Measurements from ENCODE around the gene ATP10B. TPM values are rescaled to one million over a fixed set of nuclear protein-coding genes. Genes with fewer than 3 reads are reported as not detected.

Gene ATP10B
- total RNA-seq, 4 donors from 2014 or later = 0.12 to 0.13 TPM; not detected in 2

- no peak for TF ChIP-seq CTCF (IDR thresholded peaks at IDR 0.05)
- ATAC-seq (ENCODE audit: low FRiP score) (peak; percentile 91), DNase-seq (ENCODE audit: low spot score) (no peak)
Observed at GRCh38 chr5:160837749-160838593, 14.0 kb downstream of the ATP10B start.

GRCh38 chr5:160837211-160837610 lies 14.8 kb downstream of the ATP10B start:
- no peak for TF ChIP-seq CTCF (IDR thresholded peaks at IDR 0.05)
- ATAC-seq (ENCODE audit: low FRiP score) (no peak), DNase-seq (ENCODE audit: low spot score) (no peak)

- DNase-seq (ENCODE audit: low spot score) (no peak), ATAC-seq (ENCODE audit: low FRiP score) (no peak)
- no peak for TF ChIP-seq CTCF (IDR thresholded peaks at IDR 0.05)
Observed at GRCh38 chr5:160835818-160836528, 16.0 kb downstream of the ATP10B start.

GRCh38 chr5:160835376-160835775 lies 16.6 kb downstream of the ATP10B start:
- TF ChIP-seq CTCF (IDR thresholded peaks at IDR 0.05) = no peak
- ATAC-seq (ENCODE audit: low FRiP score) = no peak

GRCh38 chr5:160833806-160834205 lies 18.2 kb downstream of the ATP10B start:
- no peak for TF ChIP-seq CTCF (IDR thresholded peaks at IDR 0.05)
- no peak for ATAC-seq (ENCODE audit: low FRiP score)
- DNase-seq (ENCODE audit: low spot score) = no peak

More at GRCh38 chr5:160835376-160835775, 16.6 kb downstream of the ATP10B start:
- DNase-seq (ENCODE audit: low spot score) = no peak

GRCh38 chr5:160831801-160832200 lies 20.2 kb downstream of the ATP10B start:
- ATAC-seq (ENCODE audit: low FRiP score) (no peak), DNase-seq (ENCODE audit: low spot score) (no peak)
- no peak for TF ChIP-seq CTCF (IDR thresholded peaks at IDR 0.05)

All from omental fat pad (tissue), 4 donors.